KMS-11 (cell line): ENCODE data around the gene C5orf15.

Experiments
- H2AFZ ChIP-seq: fragments of 200-600 bp; sonication (generic); 2 replicates; pipeline ENCODE4 v1.6.1; 2016; ENCODE audit warnings: antibody characterized with exemption, mixed run types, low read depth
- H3K27ac ChIP-seq: fragments of 200-600 bp; sonication (generic); 2 replicates; pipeline ENCODE4 v1.6.1; 2016; ENCODE audit warnings: mild to moderate bottlenecking, mixed run types
- H3K27me3 ChIP-seq: fragments of 200-600 bp; sonication (generic); 2 replicates; pipeline ENCODE4 v1.6.1; 2017; ENCODE audit warnings: mild to moderate bottlenecking, low read depth, mixed run types, moderate library complexity; ENCODE audit not compliant: insufficient read depth
- H3K36me3 ChIP-seq: fragments of 200-600 bp; sonication (generic); 2 replicates; pipeline ENCODE4 v1.6.1; 2017; ENCODE audit warnings: mild to moderate bottlenecking, mixed run types; ENCODE audit not compliant: insufficient read depth
- H3K4me1 ChIP-seq: fragments of 200-600 bp; sonication (generic); 2 replicates; pipeline ENCODE4 v1.6.1; 2016; ENCODE audit warnings: mild to moderate bottlenecking, low read depth, mixed run types; ENCODE audit not compliant: poor library complexity, severe bottlenecking
- H3K4me2 ChIP-seq: fragments of 200-600 bp; sonication (generic); 2 replicates; pipeline ENCODE4 v1.7.0; 2016; ENCODE audit warnings: mild to moderate bottlenecking, mixed run types
- H3K4me3 ChIP-seq: fragments of 200-600 bp; sonication (generic); IDR thresholded peaks from 2 replicates; pipeline ENCODE4 v1.6.1; 2017; ENCODE audit warnings: low read depth, low read length, mixed read lengths; ENCODE audit not compliant: insufficient read depth
- H3K79me2 ChIP-seq: fragments of 200-600 bp; sonication (generic); 2 replicates; pipeline ENCODE4 v1.6.1; 2016; ENCODE audit warnings: low read depth, mixed run types; ENCODE audit not compliant: insufficient read depth
- H3K9ac ChIP-seq: fragments of 200-600 bp; sonication (generic); 2 replicates; pipeline ENCODE4 v1.6.1; 2016; ENCODE audit warnings: mild to moderate bottlenecking, mixed run types
- H4K20me1 ChIP-seq: fragments of 200-600 bp; sonication (generic); 2 replicates; pipeline ENCODE4 v1.6.1; 2016; ENCODE audit warnings: mild to moderate bottlenecking, mixed run types; ENCODE audit not compliant: insufficient read depth
- CTCF ChIP-seq: fragments of 200-600 bp; sonication (generic); conservative IDR thresholded peaks from 2 replicates; pipeline ENCODE4 v1.6.1; 2017; ENCODE audit warnings: low read depth, mild to moderate bottlenecking, antibody characterized with exemption, low read length, moderate library complexity, mixed read lengths

The C5orf15 gene

DNA sequence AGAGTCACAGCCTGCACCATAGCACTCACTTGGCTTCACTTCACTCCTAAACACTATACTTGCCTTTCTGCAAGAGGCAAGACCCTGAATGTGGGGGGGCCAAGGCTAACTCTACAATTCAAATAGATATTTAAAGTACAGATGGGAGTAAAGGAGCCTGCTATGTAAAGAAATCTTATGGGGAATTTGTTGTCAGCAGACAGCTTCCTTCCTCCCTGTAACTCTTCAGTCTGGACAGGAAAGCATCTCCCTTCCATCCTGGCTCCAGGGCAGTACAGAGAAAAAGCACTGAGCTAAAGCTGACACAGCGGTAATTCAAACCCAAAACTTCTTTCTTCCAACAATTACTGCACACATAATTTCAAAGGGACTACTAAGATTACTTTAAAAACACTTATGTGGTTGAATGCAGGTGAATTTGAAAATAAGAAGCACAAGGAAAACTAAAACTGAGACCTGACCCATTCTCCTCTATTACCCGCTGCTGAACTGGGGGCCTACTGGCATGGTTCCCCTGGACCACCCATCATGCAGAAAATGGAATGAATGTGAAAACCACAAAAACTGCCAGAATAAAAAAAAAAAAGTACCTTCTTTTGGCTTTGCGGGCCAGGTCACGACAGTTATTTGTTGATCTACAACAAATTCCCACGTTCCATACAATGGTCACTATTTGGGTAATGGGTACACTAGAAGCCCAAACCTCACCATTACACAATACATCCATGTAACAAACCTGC is 22.9 kb upstream of the C5orf15 start:
- peaks cover 37% of the 10 kb centered on the region for H4K20me1 ChIP-seq

GRCh38 chr5:133990396-133990795 is 22.0 kb upstream of the C5orf15 start:
- Histone ChIP-seq H3K4me1 (peaks cover 54% of the 10 kb centered on the region), H3K36me3 (peaks cover 16% of the 10 kb centered on the region; the same call in 1 of the 2 replicates), H4K20me1 (peaks cover 29% of the 10 kb centered on the region), H3K27me3 (no peaks in the 10 kb centered on the region), H3K4me2 (no peak overlapping the region), H3K9ac (no peak overlapping the region), H2AFZ (no peak overlapping the region), H3K4me3 (no peak overlapping the region), H3K79me2 (peaks cover 67% of the 10 kb centered on the region), H3K27ac (no peak overlapping the region)
- no peak for TF ChIP-seq CTCF

More for the DNA sequence above, 22.9 kb upstream of the C5orf15 start:
- Histone ChIP-seq H3K9ac (no peak overlapping the region), H3K79me2 (peaks cover 76% of the 10 kb centered on the region), H2AFZ (no peak overlapping the region), H3K4me2 (no peak overlapping the region), H3K4me1 (peaks cover 54% of the 10 kb centered on the region), H3K4me3 (no peak overlapping the region), H3K27ac (no peak overlapping the region; the same call in 1 of the 2 replicates), H3K27me3 (no peaks in the 10 kb centered on the region), H3K36me3 (peaks cover 16% of the 10 kb centered on the region; the same call in 1 of the 2 replicates)
- no peak for TF ChIP-seq CTCF

DNA sequence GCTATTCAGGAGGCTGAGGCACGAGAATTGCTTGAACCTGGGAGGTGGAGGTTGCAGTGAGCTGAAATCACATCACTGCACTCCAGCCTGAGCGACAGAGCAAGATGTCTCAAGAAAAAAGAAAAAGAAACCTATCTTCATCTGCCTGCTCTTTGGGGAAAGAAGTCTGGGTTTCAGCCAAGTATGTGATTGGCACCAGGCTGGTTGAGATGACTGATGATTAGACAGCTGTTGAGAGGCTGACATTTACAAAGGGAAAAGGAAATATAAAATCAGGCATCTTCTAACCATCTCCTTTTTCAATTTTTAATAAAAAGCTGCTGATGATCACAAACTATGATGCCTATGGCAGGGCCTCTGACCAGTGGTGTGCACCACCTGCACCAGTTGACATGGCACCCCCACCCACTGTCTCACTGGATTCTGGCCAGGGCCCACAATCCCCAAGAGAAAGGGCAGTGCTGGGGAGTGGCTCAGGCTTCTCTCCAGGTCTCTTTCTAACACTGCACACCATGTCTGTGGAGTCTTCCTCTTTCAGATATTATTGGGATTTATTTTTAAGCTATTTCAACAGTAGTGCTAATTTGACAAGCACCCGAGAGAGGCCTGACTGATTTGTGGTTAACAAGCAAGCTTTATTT is 17.2 kb upstream of the C5orf15 start:
- Histone ChIP-seq H3K79me2 (peaks cover 26% of the 10 kb centered on the region), H3K4me3 (no peak overlapping the region), H3K27me3 (no peaks in the 10 kb centered on the region), H3K9ac (no peak overlapping the region), H2AFZ (no peak overlapping the region), H3K36me3 (peaks cover 14% of the 10 kb centered on the region; the same call in 1 of the 2 replicates), H3K27ac (peak overlapping the region; percentile 25; the same call in 1 of the 2 replicates), H4K20me1 (0 out of 2 replicates have a peak, but pooled peaks cover 3% of the 10 kb centered on the region), H3K4me2 (no peak overlapping the region), H3K4me1 (peaks cover 27% of the 10 kb centered on the region)
- TF ChIP-seq CTCF: no peak

DNA sequence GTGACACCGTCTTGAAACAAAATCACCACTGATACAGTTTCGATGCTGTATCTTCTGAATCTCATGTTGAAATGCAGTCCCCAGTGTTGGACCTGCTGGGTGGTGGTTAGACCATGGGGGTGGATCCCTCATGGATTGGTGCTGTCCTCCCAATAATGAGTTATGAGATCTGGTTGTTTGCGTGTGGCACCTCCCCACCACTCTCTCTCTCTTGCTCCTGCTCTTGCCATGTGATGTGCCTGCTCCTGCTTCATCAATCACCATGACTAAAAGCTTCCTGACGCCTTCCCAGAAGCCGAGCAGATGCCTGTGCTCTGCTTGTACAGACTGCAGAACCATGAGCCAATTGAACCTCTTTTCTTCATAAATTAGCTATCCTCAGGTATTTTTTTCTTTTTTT is 15.2 kb upstream of the C5orf15 start:
- no peak overlapping the region for H3K9ac ChIP-seq
- peaks cover 1% of the 10 kb centered on the region; the same call in 1 of the 2 replicates for H3K36me3 ChIP-seq
- no peak overlapping the region for H3K4me3 ChIP-seq
- no peak overlapping the region for H3K27ac ChIP-seq
- 0 out of 2 replicates have a peak, but pooled peaks cover under 1% of the 10 kb centered on the region for H4K20me1 ChIP-seq
- H3K4me2 ChIP-seq: no peak overlapping the region
- peaks cover 20% of the 10 kb centered on the region for H3K79me2 ChIP-seq
- no peak overlapping the region for H2AFZ ChIP-seq
- H3K27me3 ChIP-seq: no peaks in the 10 kb centered on the region
- H3K4me1 ChIP-seq: peaks cover 42% of the 10 kb centered on the region
- TF ChIP-seq CTCF: no peak
